Fibroblast of skin of back (primary cell): Measurements from ENCODE around the gene AP2B1.
A peak's percentile ranks its signal among the peaks of the same experiment; 100 is the strongest.
"Not testable (repeated sequence)": the region's sequence is repeated elsewhere in the genome, so short reads cannot be mapped to it uniquely, and the experiment has no call there.

ENCODE experiments used
- DNase-seq: peaks from one replicate; pipeline ENCODE4 v3.0.0-alpha.2; 2013

AP2B1 gene

GRCh38 chr17:35750526-35751395 lies 163.6 kb downstream of the AP2B1 start:
- DNase-seq, result no peak

GRCh38 chr17:35751541-35751940 lies 164.4 kb downstream of the AP2B1 start:
- DNase-seq, result not testable (repeated sequence)

- DNase-seq, result no peak
Measured at GRCh38 chr17:35752471-35752870, 165.3 kb downstream of the AP2B1 start.

DNA sequence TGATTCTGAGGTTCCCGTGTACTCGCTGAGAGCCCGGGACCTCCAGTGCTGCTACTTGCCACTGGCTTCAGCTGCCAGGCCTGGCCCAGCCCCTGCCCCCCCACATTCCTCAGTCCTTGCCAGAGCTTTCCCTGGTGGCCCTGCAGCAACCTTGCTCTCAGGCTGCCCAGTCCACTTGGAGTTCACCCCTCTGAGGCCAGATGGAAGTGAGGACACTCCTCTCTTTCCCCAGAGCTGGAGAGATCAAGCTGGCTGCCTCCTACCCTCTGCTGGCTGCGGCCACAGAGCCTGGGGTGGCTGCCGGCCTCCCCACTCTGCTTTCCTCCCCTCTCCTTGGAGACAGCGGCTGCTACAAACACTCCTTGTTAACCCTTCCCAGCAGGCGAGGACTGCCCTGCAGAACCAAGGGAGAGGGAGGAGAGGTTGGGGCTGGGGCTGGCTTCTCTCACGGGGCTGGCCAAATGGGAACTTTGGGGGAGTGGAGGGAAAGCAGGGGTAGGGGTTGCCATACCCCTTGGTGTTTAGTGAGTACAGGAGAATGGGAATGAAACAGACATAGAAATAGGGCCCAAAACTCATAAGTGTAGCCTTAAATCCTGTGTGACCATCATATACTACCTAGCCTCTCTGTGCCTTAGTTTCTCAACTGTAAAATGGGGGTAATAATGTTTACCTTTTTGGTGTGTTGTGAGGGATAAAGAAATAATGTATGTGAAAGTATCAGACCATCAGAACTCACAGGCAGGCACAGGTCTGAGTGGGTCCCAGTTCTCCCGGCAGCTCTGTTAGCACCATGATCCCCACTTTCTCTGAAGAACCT lies 166.0 kb downstream of the AP2B1 start, which contains the start of gene GAS2L2:
Gene GAS2L2, minus strand, starts transcription at position 295 of the 820 bp plus-strand sequence. CDS start 389 bp downstream, outside the sequence.
- DNase-seq, result no peak

DNA sequence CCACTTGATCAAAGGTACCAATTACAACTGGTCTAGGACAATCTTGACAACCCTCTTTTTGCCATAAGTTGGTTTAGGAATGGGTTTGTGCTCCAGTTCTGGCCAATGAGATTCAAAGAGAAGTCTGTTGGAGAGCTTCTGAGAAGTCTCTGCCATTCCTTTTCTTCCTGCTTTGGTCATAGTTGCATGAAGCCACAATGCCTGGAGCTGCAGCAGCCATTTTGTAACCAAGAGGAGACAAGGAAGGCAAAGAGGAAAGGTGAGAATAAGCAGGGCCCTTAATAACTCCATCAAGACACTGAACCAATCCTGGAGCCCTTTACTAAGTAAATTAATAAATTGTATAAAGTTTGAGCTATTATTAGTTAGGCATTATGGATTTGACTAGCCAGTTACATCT lies 170.1 kb downstream of the AP2B1 start:
- no peak for DNase-seq

DNA sequence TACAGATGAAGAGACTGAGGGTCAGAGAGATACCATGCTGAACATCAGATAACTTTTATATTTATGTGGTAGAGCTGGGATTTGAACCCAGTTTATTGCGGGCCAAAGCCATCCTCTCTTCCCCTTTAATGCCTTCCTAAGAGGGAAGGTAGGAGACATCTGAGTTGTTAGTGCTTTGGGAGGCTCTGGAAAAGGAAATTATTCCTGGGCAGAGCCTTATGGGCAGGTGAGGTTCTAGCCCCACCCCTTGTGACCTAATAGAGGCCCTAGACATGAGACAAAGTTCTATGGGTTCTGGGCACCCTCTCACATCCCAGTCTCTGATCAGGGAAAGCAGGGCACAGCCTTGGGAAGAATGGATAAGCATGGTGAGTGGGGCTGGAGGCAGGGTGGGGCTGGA lies 173.5 kb downstream of the AP2B1 start, which contains the start of gene C17orf50:
Gene C17orf50, plus strand, starts transcription at position 301 of the 400 bp plus-strand sequence. Its CDS starts 55 bp downstream, at position 356.
- no peak for DNase-seq

- no peak for DNase-seq
Measured at GRCh38 chr17:35761601-35762000, 174.5 kb downstream of the AP2B1 start.

GRCh38 chr17:35763767-35764122 lies 176.6 kb downstream of the AP2B1 start:
- no peak for DNase-seq

- DNase-seq, result peak; percentile 82
Measured at GRCh38 chr17:35764123-35764991, 177.2 kb downstream of the AP2B1 start.

DNA sequence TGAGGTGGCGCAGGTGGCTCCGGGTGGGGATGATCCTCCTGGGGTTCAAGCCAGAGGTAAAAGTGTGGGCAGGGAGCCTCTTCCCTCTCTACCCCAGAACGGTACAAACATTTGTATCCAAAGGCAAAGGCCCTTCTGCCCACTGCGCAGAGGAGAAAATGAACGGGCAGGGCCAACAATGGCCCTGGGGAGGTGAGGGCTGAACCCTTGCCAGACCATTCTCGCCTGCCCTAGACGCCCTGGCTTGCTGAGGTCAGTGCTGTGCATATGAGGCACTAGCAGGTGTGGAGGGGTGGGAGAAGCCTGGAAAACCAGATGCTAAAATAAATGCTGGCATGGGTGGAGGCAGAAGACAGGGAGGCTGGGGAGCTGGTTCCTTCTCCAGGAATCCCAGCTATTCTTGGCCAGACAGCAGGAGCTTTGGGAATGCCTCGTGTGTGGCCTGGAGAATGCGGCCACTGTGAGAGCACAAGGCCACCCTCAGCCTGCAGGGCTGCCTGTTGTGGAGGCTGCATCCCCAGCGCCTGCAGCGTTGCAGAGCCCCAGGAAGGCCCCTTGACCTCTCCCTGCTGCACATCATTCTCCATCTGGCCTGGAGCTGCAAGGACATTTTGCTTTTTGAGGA lies 178.1 kb downstream of the AP2B1 start:
- DNase-seq, result peak; percentile 60

DNA sequence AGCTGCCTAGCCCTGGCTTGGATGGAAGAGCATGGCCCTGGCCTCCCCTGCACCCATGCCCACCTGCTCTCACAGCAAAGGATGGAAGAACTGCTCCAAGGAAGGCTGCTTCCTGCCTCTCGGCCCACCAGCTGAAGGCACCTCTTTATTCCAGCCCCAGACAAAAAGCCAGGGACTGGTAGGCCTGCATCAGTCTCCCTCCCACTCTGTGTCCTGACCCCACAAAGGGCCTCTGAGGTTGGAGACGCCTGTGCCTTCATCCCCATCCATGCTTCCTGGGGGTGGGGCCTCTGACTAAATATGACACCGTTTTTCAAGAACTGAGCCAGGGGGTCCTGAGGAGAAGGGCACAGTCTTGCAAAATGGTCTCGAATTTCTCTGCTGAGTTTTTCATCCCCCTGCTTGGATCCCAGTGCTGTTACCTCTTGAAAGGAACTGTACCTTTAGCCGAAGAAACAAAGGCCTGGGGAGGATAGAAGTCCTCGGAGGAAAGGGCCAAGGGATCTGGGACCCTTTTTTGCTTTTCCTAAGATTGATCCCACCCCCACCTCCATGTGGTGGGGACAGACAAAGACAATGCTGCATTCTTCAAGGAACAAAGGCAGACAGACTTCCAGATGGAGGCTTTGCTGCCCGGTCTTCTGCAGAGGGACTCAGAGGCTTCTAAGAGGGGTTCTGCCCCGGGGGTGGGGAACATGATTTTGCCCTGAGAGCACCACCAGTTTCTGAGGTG lies 178.8 kb downstream of the AP2B1 start:
- no peak for DNase-seq

DNA sequence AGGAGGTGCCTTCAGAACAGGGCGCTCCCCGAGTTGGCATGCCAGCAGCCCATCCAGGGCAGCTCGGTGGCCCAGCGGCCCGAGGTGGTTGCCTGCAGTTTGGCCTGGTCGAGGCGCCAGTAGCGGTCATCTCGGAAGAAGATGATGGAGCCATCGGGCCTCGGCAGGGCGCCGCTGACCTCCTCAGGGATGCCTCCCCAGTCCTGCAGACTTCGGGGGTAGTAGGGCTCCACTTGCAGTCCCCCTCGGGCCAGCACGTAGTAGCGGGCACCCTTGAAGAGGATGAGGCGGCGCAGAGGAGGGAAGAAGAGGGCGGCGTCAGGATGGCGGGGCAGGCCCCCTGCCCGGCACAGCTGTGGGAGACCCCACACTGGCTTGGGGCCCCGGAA lies 179.4 kb downstream of the AP2B1 start:
- DNase-seq, result no peak

- DNase-seq, result peak; percentile 45
Measured at GRCh38 chr17:35766903-35767510, 179.9 kb downstream of the AP2B1 start.

- DNase-seq, result no peak
Measured at GRCh38 chr17:35768797-35769196, 181.7 kb downstream of the AP2B1 start.

GRCh38 chr17:35769895-35770486 lies 182.9 kb downstream of the AP2B1 start:
- DNase-seq, result no peak

DNA sequence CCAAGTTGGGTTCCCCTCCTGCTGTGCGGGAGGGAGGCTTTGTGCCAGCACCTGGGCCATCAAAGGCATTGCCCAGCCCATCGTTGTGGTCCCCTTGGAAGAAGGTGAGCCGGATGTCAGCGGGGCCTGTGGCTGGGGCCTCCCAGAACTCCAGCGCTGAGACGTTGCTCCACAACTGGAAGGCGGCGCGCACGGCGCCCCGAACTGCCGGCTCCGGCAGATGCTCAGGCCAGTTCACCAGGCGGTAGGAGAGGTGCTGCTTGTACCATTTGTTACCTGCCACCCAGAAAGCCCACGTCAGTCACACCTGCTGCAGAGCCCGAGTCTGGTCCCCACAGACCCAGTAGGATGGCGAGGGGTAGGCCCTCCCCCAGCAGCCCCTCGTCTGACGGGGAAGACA lies 186.0 kb downstream of the AP2B1 start:
- DNase-seq, result no peak

DNA sequence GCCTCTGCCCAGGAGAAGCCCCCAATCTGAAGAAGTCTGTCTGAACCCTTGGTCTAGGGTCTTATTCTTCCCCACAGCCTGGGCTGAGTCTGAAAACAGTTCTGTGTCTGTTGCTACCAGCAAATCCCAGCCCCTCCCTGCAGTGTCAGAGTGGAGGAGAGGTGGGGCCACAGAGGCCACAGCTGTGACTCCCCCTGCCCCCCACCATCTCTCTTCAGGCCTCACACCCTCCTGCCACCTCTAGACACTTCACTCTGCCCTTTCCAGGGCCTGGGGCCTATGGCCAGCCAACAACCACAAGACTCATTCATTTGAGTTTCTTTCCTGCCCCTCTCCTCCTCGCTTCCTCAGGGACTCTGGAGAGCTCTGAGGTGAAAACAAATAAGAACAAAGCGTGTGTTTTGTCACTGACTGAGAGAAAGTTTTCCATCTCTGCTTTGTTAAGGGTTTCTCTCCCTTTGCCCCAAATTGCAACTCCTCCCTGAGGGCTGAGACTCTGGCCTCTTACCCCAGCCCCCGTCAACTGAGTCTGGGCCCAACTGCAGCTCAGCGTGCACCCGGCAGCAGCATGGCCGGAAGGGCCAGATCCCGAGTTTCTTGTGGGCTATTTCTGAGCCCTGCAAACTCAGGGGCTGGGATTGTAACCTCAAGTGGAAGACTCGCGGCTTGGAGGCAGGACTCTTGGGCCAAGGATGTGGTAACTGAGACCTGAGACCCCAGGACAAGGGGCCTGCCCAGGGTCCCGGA lies 186.7 kb downstream of the AP2B1 start:
- no peak for DNase-seq

- DNase-seq, result peak; percentile 71
Measured at GRCh38 chr17:35774499-35774898, 187.4 kb downstream of the AP2B1 start.

DNA sequence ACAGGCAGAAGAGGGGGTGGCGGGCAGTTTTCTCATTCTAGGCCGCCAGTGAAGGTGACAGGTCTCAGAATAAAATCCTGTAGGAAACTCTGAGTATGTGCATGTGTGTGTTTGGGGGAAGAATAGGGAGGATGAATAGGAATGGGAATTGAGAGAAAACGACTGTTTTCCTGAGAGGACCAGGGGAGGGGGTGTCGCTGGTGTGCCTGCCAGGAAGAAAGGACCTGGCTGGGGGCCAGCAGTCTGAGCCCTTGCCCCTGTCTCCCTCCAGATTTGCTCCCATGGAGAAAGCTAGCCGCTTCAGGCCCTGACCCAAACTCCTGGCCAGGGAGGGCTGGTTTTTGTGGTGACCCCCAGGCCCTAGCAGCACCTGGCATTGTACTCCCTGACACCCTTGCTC lies 187.9 kb downstream of the AP2B1 start:
- DNase-seq, result no peak

GRCh38 chr17:35775583-35775982 lies 188.5 kb downstream of the AP2B1 start:
- DNase-seq, result no peak
